HEK293 (cell line): ENCODE results near the gene MESP2.

Source experiments
- CTCF ChIA-PET: fragments of 350-600 bp; formaldehyde crosslinking; extraction: SDS; loops from one replicate; lab custom pipeline; 2021; ENCODE audit warnings: antibody characterized with exemption; lab: Yijun Ruan, JAX
- POLR2A ChIA-PET: fragments of 300-600 bp; formaldehyde crosslinking; extraction: SDS; loops from one replicate; lab custom pipeline; 2020; ENCODE audit warnings: antibody characterized with exemption, inconsistent platforms; lab: Yijun Ruan, JAX
- H3K27ac ChIP-seq: fragments of 200-500 bp; sonication (Bioruptor generic); 2 replicates; pipeline ENCODE4 v1.5.1; 2014; ENCODE audit warnings: low read depth, low read length, control low read depth, inconsistent platforms; ENCODE audit errors: extremely low read depth
- H3K36me3 ChIP-seq, 2 experiments: fragments of 200-500 bp in 1 of 2; sonication (Bioruptor generic) in 1 of 2; 1 replicate in 1 of 2; 2 replicates in 1 of 2; pipeline ENCODE4 v1.5.1; 2014 to 2017; ENCODE audit warnings: inconsistent platforms in 2 of 2, low read length in 2 of 2; ENCODE audit not compliant: control insufficient read depth in 2 of 2, insufficient read depth in 1 of 2
- H3K4me1 ChIP-seq: fragments of 200-500 bp; sonication (Bioruptor generic); 2 replicates; pipeline ENCODE4 v1.5.1; 2014; ENCODE audit warnings: mild to moderate bottlenecking, low read length, inconsistent platforms; ENCODE audit not compliant: control insufficient read depth, insufficient read depth
- H3K4me3 ChIP-seq: 2 replicates; pipeline ENCODE4 v1.5.1; 2011; ENCODE audit warnings: low read depth, mild to moderate bottlenecking, control low read depth, low read length, moderate library complexity
- H3K9me3 ChIP-seq: fragments of 200-500 bp; sonication (Bioruptor generic); 2 replicates; pipeline ENCODE4 v1.5.1; 2014; ENCODE audit warnings: low read depth, low read length, inconsistent platforms; ENCODE audit not compliant: control insufficient read depth, insufficient read depth
- BCL11A ChIP-seq: fragments of 450-650 bp; formaldehyde crosslinking; IDR thresholded peaks from 2 replicates; pipeline ENCODE4 v1.5.1; 2016; ENCODE audit warnings: low read depth, missing biosample characterization, missing genetic modification characterization
- FEZF1 ChIP-seq: fragments of 450-650 bp; formaldehyde crosslinking; IDR thresholded peaks from 2 replicates; pipeline ENCODE4 v1.5.1; 2016; ENCODE audit warnings: missing biosample characterization, missing genetic modification characterization
- KLF16 ChIP-seq: fragments of 450-650 bp; formaldehyde crosslinking; IDR thresholded peaks from 2 replicates; pipeline ENCODE4 v1.5.1; 2017; ENCODE audit warnings: missing biosample characterization, missing genetic modification characterization
- KLF9 ChIP-seq: fragments of 450-650 bp; formaldehyde crosslinking; IDR thresholded peaks from 2 replicates; pipeline ENCODE4 v1.5.1; 2016; ENCODE audit warnings: missing biosample characterization, missing genetic modification characterization, low read depth
- PBX3 ChIP-seq: sonication (generic); formaldehyde crosslinking; IDR thresholded peaks from 2 replicates; pipeline ENCODE4 v1.8.1; 2022; ENCODE audit warnings: mild to moderate bottlenecking, moderate library complexity, missing genetic modification reagents
- REPIN1 ChIP-seq: fragments of 450-650 bp; formaldehyde crosslinking; IDR thresholded peaks from 2 replicates; pipeline ENCODE4 v1.5.1; 2017; ENCODE audit warnings: missing biosample characterization, missing genetic modification characterization, low read depth
- SP3 ChIP-seq: fragments of 450-650 bp; formaldehyde crosslinking; IDR thresholded peaks from 2 replicates; pipeline ENCODE4 v1.5.1; 2016; ENCODE audit warnings: missing biosample characterization, missing genetic modification characterization
- TSHZ1 ChIP-seq: fragments of 450-650 bp; formaldehyde crosslinking; IDR thresholded peaks from 2 replicates; pipeline ENCODE4 v1.5.1; 2016; ENCODE audit warnings: missing biosample characterization, missing genetic modification characterization, borderline replicate concordance
- ZBTB21 ChIP-seq: fragments of 450-650 bp; formaldehyde crosslinking; IDR thresholded peaks from 2 replicates; pipeline ENCODE4 v1.5.1; 2017; ENCODE audit warnings: missing biosample characterization, missing genetic modification characterization
- ZBTB49 ChIP-seq: fragments of 450-650 bp; formaldehyde crosslinking; IDR thresholded peaks from 2 replicates; pipeline ENCODE4 v1.5.1; 2016; ENCODE audit warnings: missing biosample characterization, missing genetic modification characterization, low read depth
- ZEB2 ChIP-seq: fragments of 450-650 bp; formaldehyde crosslinking; IDR thresholded peaks from 2 replicates; pipeline ENCODE4 v1.5.1; 2016; ENCODE audit warnings: missing biosample characterization, missing genetic modification characterization
- ZFP37 ChIP-seq: fragments of 450-650 bp; formaldehyde crosslinking; IDR thresholded peaks from 2 replicates; pipeline ENCODE4 v1.5.1; 2016; ENCODE audit warnings: missing biosample characterization, missing genetic modification characterization
- ZNF148 ChIP-seq: fragments of 450-650 bp; formaldehyde crosslinking; IDR thresholded peaks from 2 replicates; pipeline ENCODE4 v1.5.0; 2017; ENCODE audit warnings: missing biosample characterization, missing genetic modification characterization, borderline replicate concordance
- ZNF19 ChIP-seq: fragments of 450-650 bp; formaldehyde crosslinking; IDR thresholded peaks from 2 replicates; pipeline ENCODE4; 2016; ENCODE audit warnings: missing biosample characterization, missing genetic modification characterization, low read depth
- ZNF596 ChIP-seq: fragments of 450-650 bp; IDR thresholded peaks from 2 replicates; pipeline ENCODE4 v1.5.0; 2018; ENCODE audit warnings: missing biosample characterization, mild to moderate bottlenecking, missing genetic modification characterization, moderate library complexity
- ZNF639 ChIP-seq: fragments of 450-650 bp; formaldehyde crosslinking; IDR thresholded peaks from 2 replicates; pipeline ENCODE4 v1.5.1; 2016; ENCODE audit warnings: missing biosample characterization, missing genetic modification characterization
- ZNF664 ChIP-seq: fragments of 450-650 bp; formaldehyde crosslinking; IDR thresholded peaks from 2 replicates; pipeline ENCODE4 v1.5.1; 2016; ENCODE audit warnings: missing biosample characterization, missing genetic modification characterization
- ZNF677 ChIP-seq: fragments of 450-650 bp; IDR thresholded peaks from 2 replicates; pipeline ENCODE4 v1.5.0; 2018; ENCODE audit warnings: missing biosample characterization, mild to moderate bottlenecking, missing genetic modification characterization, moderate library complexity
- ZNF776 ChIP-seq: fragments of 450-650 bp; formaldehyde crosslinking; IDR thresholded peaks from 2 replicates; pipeline ENCODE4 v1.5.0; 2017; ENCODE audit warnings: missing biosample characterization, missing genetic modification characterization, borderline replicate concordance
- ZNF785 ChIP-seq: fragments of 450-650 bp; formaldehyde crosslinking; IDR thresholded peaks from 2 replicates; pipeline ENCODE4 v1.5.1; 2016; ENCODE audit warnings: missing biosample characterization, missing genetic modification characterization
- ZNF843 ChIP-seq: fragments of 450-650 bp; formaldehyde crosslinking; IDR thresholded peaks from 2 replicates; pipeline ENCODE4 v1.5.1; 2016; ENCODE audit warnings: missing biosample characterization, missing genetic modification characterization

MESP2 gene

GRCh38 chr15:89761009-89761831, 14.9 kb upstream of the MESP2 start:
- H3K36me3 ChIP-seq = no peaks in the 10 kb centered on the region
- ChIA-PET POLR2A (interaction anchor here (0.7 to 1.7 kb wide), 6 partner anchors 8 to 133 kb away, joined by 4 to 8 read pairs (median 4); partner anchors contain the start of gene AP3S2), CTCF (interaction anchor here (0.5 to 17.0 kb wide), 50 partner anchors 9 to 614 kb away, joined by 3 to 344 read pairs (median 4); partner anchors contain the start of genes AP3S2, MESP1 and MESP2)
- no peak overlapping the region for H3K27ac ChIP-seq
- TF ChIP-seq ZNF677 (tag by site-specific recombination) (no peak), ZNF785 (tag by site-specific recombination) (0 out of 2 replicates have a peak, but pooled peaks have one; percentile 13), PBX3 (CRISPR knock-in tag) (0 out of 2 replicates have a peak, but pooled peaks have one; percentile 4), FEZF1 (tag by site-specific recombination) (no peak), ZFP37 (tag by site-specific recombination) (no peak), BCL11A (0 out of 2 replicates have a peak, but pooled peaks have one; percentile 30), ZNF148 (tag by site-specific recombination) (no peak)
- no peaks in the 10 kb centered on the region for H3K9me3 ChIP-seq
- H3K4me3 ChIP-seq = no peak overlapping the region
- H3K4me1 ChIP-seq = no peaks in the 10 kb centered on the region

GRCh38 chr15:89761929-89762328, 14.2 kb upstream of the MESP2 start:
- no peak overlapping the region for H3K27ac ChIP-seq
- no peaks in the 10 kb centered on the region for H3K9me3 ChIP-seq
- ChIA-PET POLR2A (interaction anchor here (0.9 kb wide), 1 partner anchor 132 kb away, joined by 4 read pairs; the partner anchor contains the start of gene AP3S2), CTCF (interaction anchor here (0.5 to 17.0 kb wide), 21 partner anchors 9 to 326 kb away, joined by 3 to 344 read pairs (median 6); partner anchors contain the start of genes AP3S2, MESP1 and MESP2)
- H3K4me1 ChIP-seq = no peaks in the 10 kb centered on the region
- no peaks in the 10 kb centered on the region for H3K36me3 ChIP-seq
- H3K4me3 ChIP-seq = no peak overlapping the region
- TF ChIP-seq ZNF664 = no peak
- no peak for TF ChIP-seq ZBTB21 (tag by site-specific recombination)
- TF ChIP-seq ZEB2 (tag by site-specific recombination) = no peak
- TF ChIP-seq ZNF19 (tag by site-specific recombination) = no peak
- no peak for TF ChIP-seq SP3 (tag by site-specific recombination)
- no peak for TF ChIP-seq TSHZ1
- TF ChIP-seq REPIN1 (tag by site-specific recombination) = no peak
- no peak for TF ChIP-seq ZNF596 (tag by site-specific recombination)
- no peak for TF ChIP-seq ZNF639
- no peak for TF ChIP-seq KLF16
- TF ChIP-seq ZNF843 (tag by site-specific recombination) = no peak
- TF ChIP-seq ZNF776 (tag by site-specific recombination) = no peak
- TF ChIP-seq KLF9 (tag by site-specific recombination) = no peak
- TF ChIP-seq ZBTB49 (tag by site-specific recombination) = no peak
